Fibroblast of villous mesenchyme (primary cell): ENCODE results near the gene ERBB2. TPM values are rescaled to one million over a fixed set of nuclear protein-coding genes. Genes with fewer than 3 reads are reported as not detected.
A peak's percentile ranks its signal among the peaks of the same experiment; 100 is the strongest.

Experiments used
- DNase-seq: peaks from one replicate; pipeline ENCODE4 v3.0.0-alpha.2; 2010; ENCODE audit warnings: low read depth
- H3K4me3 ChIP-seq: 2 replicates; pipeline ENCODE4 v1.5.1; 2011; ENCODE audit warnings: low read depth, mild to moderate bottlenecking, low read length
- CTCF ChIP-seq: IDR thresholded peaks from 2 replicates; pipeline ENCODE4 v1.5.1; 2012; ENCODE audit warnings: low read depth, mild to moderate bottlenecking, low read length; ENCODE audit not compliant: insufficient read depth
- total RNA-seq: library from RNA; depleted of rRNA; stranded (reverse); fragments of >200 nt; gene quantifications from 2 replicates; pipeline ENCODE4 v1.2.3, GENCODE V29; 2012

ERBB2 gene
- total RNA-seq, 1 donor, result 47.1 TPM

- DNase-seq, result no peak
- no peak overlapping the region for H3K4me3 ChIP-seq
- TF ChIP-seq CTCF, result no peak
Observed at GRCh38 chr17:39732586-39732985, 32.7 kb downstream of the ERBB2 start.

- no peak for TF ChIP-seq CTCF
- no peak overlapping the region for H3K4me3 ChIP-seq
- no peak for DNase-seq
Observed at GRCh38 chr17:39735882-39736281, 36.0 kb downstream of the ERBB2 start.

- TF ChIP-seq CTCF, result no peak
- no peak for DNase-seq
- H3K4me3 ChIP-seq, result no peak overlapping the region
Observed at GRCh38 chr17:39736319-39737165, 36.7 kb downstream of the ERBB2 start.

- DNase-seq, result no peak
- no peak for TF ChIP-seq CTCF
- no peak overlapping the region for H3K4me3 ChIP-seq
Observed at GRCh38 chr17:39737206-39737759, 37.4 kb downstream of the ERBB2 start.

- peak within 1 kb of the TSS; percentile 35 for H3K4me3 ChIP-seq
- DNase-seq, result no peak
- TF ChIP-seq CTCF, result no peak
Observed at GRCh38 chr17:39737760-39738567, 38.1 kb downstream of the ERBB2 start, which contains the start of gene GRB7. Gene GRB7 (plus strand): TSS chr17:39737938. CDS start chr17:39742302, 4,364 bp downstream.

- no peak for TF ChIP-seq CTCF
- DNase-seq, result no peak
- peak overlapping the region; percentile 29 for H3K4me3 ChIP-seq
Observed at GRCh38 chr17:39738568-39738901, 38.7 kb downstream of the ERBB2 start.
